Stimulated activated naive CD8-positive, alpha-beta T cell treated with anti-CD3 and anti-CD28 coated beads, Interleukin-15, Interleukin-2, amounts not matched to agents 100 U/mL and 50 U/mL, for 24 hours (primary cell): ENCODE measurements around the gene ANKRD13A.
A peak's percentile ranks its signal among the peaks of the same experiment; 100 is the strongest.
"Not testable (repeated sequence)": the region's sequence is repeated elsewhere in the genome, so short reads cannot be mapped to it uniquely, and the experiment has no call there.

Experiments
- ATAC-seq: fragments of 150-1000 bp; cut with Tn5 transposase; one replicate; pipeline ENCODE4 v1.10.0; 2021
- DNase-seq: peaks from one replicate; pipeline ENCODE4 v3.0.0; 2021

ANKRD13A gene

DNA sequence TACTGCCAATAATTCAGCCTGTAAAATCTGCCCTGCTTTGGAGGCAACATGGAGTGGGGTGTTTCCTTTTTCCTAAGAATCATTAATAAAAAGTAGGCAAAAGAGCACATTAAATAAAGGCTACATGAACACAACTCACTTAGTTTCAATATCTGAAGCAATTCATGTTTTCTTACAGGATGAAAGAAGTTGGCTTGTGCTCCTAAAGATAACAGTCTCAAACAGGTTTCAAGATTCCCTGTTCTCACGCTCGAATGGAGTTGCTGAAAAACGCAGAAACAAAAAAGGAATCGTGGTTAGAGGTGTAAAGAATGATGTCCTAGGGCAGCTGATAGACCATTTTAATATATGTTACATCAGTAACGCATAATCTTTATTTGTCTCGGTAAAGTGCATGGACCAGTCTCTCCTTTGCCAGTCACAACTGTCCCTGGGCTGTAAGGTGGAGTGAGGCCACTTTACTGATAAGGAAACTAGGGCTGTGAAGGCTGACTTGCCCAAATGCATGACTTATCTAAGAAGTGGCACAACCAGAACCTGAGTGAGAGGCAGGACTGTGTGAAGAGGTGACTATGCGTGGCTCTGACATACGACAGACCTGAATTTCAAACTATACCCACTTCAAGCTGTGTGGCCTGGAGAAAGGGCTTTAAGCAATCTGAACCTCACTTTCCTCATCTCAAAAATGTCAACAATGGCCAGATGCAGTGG lies 15.6 kb upstream of the ANKRD13A start:
- DNase-seq (no peak), ATAC-seq (no peak)

DNA sequence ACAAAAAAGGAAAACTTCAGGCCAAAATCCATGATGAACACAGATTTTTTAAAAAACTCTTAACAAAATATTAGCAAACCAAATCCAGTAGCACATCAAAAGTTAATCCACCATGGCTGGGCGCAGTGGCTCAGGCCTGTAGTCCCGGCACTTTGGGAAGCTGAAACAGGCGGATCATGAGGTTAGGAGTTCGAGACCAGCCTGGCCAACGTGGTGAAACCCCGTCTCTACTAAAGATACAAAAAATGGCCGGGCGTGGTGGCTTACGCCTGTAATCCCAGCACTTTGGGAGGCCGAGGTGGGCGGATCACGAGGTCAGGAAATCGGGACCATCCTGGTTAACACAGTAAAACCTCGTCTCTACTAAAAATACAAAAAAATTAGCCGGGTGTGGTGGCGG lies 13.0 kb upstream of the ANKRD13A start:
- not testable (repeated sequence) for ATAC-seq, DNase-seq

DNA sequence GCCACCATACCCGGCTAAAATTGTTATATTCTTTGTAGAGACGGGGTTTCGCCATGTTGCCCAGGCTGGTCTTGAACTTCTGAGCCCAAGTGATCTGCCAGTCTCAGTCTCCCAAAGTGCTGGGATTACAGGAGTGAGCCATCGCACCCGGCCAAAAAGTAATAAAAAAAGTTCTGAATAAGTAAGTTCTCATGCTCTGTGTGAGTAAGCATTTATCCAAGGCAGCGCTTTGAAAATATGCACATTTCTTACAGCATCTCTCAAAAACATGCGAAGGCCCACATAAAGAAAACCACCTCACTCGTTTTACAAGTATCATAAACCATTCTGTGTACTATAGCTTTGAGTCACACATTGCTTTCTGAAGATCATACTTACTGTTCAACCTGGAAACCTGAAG lies 11.6 kb upstream of the ANKRD13A start:
- ATAC-seq (peak; percentile 78), DNase-seq (no peak)

DNA sequence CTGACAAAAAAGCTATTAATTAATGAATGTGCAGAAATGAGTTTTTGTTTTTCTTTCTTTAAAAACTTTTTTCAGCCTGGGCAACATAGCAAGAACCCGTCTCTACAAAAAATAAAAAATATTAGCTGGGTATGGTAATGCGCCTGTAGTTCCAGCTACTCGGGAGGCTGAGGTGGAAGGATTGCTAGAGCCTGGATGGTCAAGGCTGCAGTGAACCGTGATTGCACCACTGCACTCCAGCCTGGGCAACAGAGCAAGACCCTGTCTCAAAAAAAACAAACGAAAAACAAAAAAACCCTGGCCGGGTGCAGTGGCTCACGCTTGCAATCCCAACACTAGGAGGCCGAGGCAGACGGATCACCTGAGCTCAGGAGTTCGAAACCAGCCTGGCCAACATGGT lies 11.0 kb upstream of the ANKRD13A start:
- ATAC-seq (no peak), DNase-seq (no peak)

DNA sequence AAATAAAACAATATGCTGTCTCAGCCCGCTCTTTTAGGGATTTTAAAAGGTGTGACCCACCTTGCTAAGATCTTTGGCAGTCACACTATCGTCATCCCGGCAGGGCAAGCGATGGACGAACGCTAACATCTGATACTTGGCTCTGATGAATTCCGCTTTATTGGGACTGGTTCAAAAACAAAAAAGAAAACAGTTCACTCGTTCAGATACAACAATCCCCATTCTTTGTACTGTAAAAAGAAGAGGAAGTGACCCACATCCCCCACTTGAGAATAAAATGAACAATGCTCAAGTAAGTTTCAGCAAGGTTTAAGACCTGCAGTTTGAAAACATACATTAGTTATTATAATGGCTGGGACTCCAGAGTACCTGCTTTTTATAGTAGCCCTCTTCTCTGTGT lies 10.3 kb upstream of the ANKRD13A start:
- ATAC-seq (no peak), DNase-seq (no peak)

DNA sequence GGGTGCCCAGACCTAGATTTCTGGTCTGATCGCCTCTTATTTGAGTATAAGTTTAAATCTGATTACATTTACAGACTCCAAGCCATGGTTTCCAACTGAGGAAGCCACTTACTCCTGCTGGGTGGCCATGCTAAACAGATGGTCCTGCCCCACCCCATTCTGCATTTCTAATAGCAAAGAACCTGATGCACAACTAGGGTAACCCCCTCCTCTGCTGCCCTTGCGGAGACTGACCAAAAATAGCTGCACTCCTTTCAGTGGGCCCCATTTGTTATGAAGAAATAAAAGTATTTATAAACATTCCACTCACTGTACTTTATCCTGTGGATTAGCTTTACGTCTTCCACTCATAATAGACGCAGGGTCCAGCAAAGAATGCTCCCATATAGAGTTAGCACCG lies 9.8 kb upstream of the ANKRD13A start:
- DNase-seq (no peak), ATAC-seq (no peak)

DNA sequence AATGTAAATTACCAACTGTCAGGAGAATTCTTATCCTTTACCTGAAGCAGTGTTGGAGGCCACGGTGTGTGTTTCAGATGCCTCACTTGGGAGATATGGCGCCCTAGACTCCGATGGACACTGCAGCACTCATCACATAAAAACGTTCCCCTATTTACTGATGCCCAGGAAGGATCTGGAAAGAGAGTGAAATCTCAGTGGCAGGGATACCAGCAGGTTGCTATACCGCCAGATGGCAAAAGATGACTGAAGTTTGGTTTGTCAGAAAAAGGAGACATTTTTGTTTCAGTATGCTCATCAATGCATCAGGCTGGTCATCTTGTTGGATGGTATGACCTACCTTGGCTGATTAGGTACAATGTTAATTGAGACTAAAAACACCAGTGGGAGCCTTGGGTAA lies 7.6 kb upstream of the ANKRD13A start:
- DNase-seq (no peak), ATAC-seq (no peak)

DNA sequence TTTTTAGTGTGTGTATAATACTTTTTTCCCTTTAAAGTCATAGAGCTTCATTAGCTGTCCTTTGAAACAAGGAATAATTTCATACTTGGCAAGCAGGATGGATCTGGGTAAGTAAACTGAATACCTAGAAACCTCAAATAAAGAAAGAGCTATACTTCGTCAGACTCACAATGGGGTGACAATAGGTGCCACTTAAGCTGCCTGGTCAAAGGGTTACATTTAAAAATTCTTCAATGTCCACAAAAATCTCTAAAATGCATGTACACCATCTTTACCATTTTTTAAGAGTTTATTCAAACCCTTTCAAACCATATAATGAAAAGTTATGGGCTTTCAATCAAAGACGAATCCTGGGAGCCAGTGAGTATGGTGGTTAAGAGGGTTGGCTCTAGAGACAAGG lies 6.1 kb upstream of the ANKRD13A start:
- no peak for DNase-seq
- ATAC-seq: no peak

DNA sequence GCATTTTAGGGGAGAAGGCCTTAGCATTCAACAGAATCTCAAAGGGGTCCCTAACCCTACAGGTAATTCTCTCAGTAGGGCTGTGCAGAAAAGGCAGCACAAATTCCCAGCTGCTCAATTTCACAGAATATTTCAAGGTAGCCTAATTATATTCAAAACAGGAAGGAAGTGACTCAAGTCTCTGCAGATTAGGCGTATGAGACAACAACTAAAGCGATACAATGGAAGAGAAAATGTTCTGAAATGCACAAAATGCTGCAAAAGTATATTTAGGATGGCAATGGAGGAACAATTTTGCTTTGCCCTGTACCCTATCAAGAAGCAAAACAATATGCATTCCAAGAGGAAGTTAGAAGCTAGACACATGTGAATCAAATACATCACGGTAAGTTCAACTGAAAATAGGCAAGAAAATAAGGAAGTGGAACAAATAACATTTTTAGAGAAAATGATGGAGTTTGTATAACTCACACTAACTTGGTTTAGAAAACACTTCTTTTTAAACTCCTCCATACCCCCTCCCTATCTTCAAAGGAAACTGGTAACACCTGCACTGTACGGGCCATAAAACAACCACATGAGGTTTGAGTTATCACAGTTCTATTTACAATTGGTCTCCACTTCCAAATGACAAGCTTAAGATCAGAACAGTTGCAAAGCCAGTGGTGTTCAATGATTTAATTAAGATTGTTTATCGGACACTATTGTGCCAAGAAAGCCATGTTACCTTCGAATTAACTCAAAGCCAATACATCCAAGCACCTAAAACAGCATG lies 4.6 kb upstream of the ANKRD13A start:
- ATAC-seq (no peak), DNase-seq (no peak)

DNA sequence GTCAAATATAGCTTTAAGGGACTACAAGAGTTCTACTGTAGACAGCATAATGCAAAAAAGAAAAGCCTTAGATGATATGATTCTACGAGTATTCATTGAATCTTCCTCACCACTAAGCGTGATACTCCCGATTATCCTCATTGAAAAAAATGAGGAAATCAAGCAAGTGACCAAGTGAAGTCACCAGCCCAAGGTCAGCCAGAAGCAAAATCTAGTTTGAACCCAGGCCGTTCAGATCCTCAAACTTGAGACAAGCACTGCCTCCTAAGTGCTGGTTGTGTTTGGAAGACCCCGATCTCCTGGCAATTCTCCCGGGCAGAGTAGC lies 3.9 kb upstream of the ANKRD13A start:
- DNase-seq (no peak), ATAC-seq (no peak)

DNA sequence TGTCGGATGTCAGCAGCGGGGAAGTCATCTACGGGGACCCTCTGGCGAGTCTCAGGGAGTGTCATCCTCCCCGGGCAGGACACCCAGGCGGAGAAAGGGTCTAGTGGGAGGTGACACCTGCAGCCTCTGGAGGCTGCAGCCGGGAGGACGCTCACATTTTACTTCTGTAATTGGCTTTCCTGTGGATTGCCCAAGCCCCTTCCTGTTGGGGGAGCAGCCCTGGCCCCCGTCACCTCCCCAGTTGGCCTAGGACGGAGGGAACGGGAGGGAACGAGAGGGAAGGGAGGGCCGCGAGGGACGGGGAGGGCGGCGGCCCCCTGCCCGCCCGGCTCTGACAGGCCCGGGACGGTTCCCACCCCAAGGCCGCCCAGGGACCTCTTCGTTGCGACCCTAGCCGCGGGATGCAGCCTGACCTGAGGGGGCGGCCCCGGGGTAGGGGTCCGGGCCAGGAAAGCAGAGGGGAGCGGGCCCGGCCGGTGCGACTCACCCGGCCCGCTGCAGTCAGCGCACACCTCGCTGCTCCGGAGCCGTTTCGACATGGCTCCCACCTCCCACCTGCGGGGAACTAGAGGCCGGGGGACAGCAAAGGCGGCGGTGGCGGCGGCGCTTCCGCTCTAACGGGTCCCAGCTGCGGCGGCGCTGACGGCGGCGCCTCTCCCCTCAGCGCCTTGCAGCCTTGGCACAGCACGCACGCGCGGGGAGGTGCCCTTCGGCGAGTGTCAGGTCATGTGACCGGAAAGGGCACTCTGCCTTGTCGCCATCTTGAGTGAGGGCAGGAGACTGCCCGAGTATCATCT lies 3.3 kb upstream of the ANKRD13A start, which contains the start of gene GIT2:
TSS of gene GIT2 (minus strand) at position 683 of the 797 bp plus-strand sequence. CDS start at position 539, 144 bp downstream.
- DNase-seq (peak; percentile 95), ATAC-seq (peak; percentile 89)

DNA sequence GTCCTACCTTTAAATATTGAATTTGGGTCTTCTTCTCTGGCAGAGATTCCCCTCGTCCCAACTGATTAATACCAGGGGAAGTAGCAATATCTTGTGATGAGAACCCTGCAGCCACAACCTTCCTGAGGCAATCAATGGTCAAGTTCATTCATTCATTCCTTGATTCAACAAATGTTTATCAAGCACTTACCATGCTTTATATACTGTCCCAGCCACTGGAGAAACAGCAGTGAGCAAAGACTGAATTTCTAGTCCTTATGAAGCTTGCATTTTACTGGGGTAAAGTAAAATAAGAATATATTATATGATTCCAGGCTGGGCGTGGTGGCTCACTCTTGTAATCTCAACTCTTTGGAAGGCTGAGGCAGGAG lies 2.8 kb upstream of the ANKRD13A start:
- ATAC-seq (no peak), DNase-seq (no peak)

DNA sequence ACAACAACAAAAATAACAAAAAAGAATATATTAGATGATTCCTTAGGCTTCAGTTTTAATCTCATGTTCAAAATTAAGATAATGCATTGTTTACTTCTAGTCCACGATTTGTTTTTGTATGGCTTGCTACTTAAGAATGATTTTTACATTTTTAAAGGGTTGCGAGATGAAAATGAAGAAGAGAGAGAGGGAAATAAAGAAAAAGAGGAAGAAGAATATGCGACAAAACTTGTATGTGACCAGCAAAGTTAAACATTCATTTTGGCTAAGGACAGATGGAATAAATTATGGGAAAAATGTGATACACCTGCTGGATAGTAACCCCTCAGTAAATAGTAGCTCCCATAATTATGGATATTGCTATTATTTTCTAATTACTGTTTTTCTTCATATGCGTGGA lies 1.8 kb upstream of the ANKRD13A start:
- ATAC-seq: no peak
- no peak for DNase-seq

DNA sequence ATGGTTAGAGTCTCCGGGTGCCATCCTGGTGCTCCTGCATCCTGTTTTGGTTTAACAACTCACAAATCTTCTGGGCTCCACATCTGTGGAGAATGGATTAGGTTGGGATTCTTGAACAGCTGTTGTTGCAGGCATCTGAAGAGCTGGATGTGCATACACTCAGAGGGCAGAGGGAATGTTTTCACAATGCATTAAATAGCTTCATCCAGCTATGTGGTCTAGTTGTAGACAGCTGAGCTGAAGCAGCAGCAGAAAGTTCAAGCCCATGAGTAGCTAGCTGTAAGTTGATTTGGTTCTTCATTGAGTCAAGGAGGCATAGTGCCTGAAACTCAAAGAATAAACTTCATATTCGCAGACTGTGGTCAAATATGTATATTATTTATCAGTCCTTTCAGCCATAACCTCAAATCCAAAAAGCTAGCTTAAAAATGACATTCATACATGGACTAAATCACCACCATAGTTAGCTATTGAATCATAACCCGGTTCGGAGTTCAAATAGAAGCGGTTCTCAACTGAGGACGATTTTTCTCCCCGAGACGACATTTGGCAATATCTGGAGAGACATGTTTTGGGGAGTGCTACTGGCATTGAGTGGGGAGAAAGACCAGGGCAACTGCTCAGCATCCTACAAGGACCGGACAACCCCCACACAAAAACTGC lies 858 bp upstream of the ANKRD13A start:
- ATAC-seq: no peak
- no peak for DNase-seq

DNA sequence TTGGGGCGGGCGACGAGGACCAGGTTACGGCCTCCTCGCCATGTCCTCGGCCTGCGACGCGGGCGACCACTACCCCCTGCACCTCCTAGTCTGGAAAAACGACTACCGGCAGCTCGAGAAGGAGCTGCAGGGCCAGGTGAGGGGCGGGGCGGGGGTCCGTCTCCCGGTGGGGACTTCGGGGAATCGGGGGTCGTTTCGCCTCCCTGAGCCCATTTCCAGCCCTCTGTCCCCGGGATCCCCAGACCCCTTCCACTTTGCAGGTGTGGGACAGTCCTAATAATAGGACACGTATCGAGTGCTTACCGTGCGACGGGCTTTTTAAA lies 380 bp downstream of the ANKRD13A start:
- ATAC-seq: no peak
- DNase-seq: no peak

DNA sequence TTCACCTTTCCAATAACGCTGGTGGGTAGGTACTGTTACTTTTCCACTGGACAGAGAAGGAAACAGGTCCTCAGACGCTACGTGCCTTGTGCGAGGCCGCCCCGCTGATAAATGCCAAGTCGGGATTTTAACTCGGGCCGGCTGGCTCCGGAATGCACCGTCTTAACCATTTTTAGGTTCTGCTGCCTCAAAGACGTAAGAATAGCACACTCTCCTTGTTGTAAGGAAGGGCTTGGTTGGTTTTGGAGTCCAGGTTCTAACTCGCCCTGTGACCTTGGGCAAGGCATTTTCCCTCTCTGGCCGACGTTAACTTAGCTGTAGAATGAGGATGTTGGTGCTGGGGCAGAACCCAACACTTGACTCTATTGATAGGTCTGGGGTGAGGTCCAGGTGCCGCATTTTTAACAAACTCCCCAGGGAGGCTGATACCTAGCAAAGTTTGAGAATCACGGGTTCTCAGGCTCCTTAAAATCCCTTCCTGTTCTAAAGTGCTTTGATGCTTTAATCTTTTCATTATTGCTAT lies 814 bp downstream of the ANKRD13A start:
- DNase-seq: no peak
- no peak for ATAC-seq

DNA sequence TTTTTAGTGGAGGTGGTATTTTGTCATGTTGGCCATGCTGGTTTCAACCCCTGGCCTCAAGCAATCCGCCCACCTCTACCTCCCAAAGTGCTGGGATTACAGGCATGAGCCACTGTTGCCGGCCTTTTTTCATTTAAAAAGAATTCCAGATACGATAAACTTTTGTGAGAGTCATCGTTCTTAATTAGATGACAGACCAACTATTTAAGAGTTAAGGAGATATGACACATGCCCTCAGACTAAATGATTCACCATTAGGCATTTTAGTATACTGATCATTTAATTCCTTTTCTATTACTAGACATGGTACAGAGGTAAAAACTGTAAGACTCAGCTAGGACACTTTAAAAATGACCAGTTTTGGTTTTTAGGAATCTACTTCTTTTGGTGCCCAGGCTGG lies 2.4 kb downstream of the ANKRD13A start:
- ATAC-seq (no peak), DNase-seq (no peak)

DNA sequence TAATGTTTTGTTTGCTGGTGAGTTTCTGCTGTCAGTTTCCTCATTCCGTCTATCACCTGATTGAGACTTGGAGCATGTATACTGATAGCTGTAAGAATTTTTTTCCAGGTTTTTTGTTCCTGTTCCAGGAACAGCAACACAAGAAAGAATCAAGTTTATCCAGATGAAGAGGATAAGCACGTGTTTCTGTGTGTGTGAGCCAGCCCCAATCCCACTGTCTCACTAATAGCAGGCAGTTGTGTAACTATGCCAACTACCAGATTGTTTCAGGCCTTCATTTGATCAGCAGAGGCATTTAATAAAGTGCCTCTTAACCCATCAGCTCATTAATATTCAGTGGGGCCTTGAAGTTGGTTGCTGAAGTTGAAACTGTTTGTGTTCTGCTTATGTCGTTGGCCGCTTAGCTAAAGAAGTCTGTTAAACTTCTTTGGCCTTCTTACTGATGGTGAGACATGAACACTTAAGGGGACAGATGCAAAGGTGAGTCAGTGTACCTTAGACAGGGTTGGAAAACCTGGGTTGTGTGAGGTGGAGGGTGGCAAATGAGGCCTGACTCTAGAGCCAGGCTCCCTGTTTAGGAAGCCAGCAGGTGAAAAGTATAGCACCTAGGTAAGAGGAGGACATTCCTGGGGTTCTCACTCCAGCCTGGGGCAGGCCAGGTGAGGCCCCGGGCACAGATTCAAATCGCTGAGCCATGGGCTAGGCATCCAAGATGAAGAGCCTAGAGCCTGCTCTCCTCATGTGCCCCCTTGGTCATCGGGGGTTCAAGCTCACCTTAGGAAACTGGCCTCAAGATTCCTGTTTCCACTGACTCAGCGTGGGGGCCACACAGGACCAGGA lies 3.7 kb downstream of the ANKRD13A start:
- ATAC-seq: no peak
- no peak for DNase-seq

DNA sequence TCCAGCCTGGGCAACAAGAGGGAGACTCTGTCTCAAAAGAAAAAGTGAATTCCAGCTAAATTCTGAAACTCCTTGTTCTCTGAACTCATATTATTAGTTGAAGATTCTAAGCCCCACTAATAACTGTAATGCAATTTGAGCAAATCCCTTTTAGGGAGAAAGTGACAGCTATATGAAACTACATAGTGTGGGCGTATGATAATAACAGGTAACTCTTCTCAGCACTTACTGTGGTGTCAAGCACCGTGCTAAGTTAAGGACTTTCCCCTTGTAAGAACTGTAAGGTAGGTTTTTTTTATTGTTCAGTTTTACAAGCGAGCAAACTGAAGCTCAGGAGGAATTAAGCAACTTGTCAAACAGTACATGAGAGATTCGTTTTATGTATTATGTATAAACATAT lies 5.4 kb downstream of the ANKRD13A start:
- no peak for DNase-seq
- peak; percentile 77 for ATAC-seq

DNA sequence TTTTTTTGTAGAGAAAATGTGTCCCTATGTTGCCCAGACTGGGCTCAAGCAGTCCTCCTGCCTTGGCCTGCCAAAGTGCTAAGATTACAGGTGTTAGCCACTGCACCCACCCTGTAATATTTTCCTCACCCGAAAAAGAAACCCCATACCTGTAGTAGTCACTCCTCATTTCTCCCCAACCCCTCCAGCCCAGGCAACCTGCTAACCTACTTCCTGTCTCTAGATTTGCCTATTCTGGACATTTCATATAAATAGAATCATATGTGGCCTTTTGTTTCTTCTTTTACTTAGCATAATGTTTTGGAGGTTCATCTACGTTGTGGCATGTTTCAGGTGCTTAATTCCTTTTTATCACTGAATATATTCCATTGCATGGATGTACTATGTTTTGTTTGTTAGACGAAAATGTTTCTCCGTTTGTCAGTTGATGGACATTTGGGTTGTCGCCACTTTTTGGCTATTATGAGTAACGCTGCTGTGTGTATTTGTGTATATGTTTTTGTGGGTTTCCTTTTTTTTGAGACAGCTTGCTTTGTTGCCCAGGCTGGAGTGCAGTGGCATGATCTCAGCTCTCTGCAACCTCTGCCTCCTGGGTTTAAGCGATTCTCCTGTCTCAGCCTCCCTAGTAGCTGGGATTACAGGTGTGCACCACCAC lies 6.2 kb downstream of the ANKRD13A start:
- ATAC-seq (peak; percentile 55), DNase-seq (no peak)

DNA sequence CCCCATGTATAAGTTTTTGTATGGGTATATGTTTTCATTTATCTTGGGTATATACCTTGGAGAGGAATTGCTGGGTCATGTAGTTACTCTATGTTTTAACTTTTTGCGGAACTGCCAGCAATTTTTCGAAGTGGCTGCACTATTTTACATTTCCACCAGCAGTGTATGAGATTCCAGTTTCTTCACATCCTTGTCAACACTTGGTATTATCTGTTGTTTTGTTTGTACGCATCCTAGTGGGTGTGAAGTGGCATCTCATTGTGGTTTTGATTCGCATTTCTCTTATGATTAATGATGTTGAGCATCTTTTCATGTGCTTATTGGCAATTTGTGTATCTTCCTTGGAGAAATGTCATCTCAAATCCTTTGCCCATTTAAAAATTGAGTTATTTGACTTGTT lies 6.9 kb downstream of the ANKRD13A start:
- DNase-seq (no peak), ATAC-seq (no peak)
